Non-pigmented ciliary epithelial cell (primary cell): ENCODE measurements around the gene CERT1.
"Not testable (repeated sequence)": the region's sequence is repeated elsewhere in the genome, so short reads cannot be mapped to it uniquely, and the experiment has no call there.

ENCODE experiments used
- DNase-seq: peaks from one replicate; pipeline ENCODE4 v3.0.0-alpha.2; 2010; ENCODE audit warnings: low read depth

The CERT1 gene

GRCh38 chr5:75511435-75512382, at the start of gene CERT1, which contains the start of gene POLK:
CERT1 (minus strand) TSS chr5:75511629; CDS start chr5:75511207, 422 bp downstream.
POLK (plus strand) TSS chr5:75511891.
- peak; percentile 96 for DNase-seq

DNA sequence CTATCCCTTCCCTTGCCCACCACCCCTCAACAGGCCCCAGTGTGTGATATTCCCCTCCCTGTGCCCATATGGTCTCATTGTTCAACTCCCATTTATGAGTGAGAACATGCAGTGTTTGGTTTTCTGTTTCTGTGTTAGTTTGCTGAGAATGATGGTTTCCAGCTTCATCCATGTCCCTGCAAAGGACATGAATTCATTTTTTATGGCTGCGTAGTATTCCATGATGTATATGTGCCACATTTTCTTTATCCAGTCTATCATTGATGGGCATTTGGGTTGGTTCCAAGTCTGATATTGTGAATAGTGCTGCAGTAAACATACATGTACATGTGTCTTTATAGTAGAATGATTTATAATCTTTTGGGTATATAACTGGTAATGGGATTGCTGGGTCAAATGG, 49.2 kb upstream of the CERT1 start:
- not testable (repeated sequence) for DNase-seq

GRCh38 chr5:75558981-75559632, 47.7 kb upstream of the CERT1 start:
- no peak for DNase-seq

DNA sequence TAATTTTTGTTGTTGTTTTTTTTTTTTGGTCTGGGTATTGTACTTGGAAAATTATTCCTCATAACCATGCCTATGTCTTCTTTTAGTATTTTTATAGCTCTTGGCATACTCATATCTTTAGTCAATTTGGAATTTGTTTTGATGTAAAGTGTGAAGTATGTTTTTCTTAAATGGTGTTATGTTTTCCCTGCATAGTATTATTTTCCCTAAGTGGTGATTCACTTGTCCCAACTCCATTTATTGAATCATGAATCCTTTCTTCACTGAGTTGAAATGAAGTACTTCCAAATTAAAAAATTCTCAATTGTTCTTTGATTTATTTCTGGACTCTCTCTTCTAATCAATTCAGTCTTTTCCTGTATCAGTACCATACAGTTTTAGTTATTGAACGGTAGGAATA, 46.8 kb upstream of the CERT1 start:
- no peak for DNase-seq

DNA sequence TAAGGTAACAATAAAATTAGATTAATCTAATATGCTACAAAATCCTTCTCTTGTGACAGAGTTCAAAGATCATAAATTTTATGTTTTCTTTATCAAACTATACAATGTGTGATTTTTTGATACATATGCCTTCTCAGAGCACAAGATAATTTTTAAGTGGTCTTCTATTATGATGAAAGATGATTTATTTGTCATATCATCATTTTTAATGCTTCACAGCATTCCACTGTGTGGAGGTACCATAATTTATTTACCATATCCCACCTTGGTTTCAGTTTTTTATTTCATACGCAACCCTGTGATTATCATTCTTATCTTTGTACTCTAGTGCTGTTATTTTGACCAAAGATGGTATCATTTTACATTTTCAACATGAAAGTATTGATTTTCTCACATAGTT, 41.9 kb upstream of the CERT1 start:
- no peak for DNase-seq

GRCh38 chr5:75552764-75553163, 41.3 kb upstream of the CERT1 start:
- DNase-seq: no peak

GRCh38 chr5:75551471-75551870, 40.0 kb upstream of the CERT1 start:
- no peak for DNase-seq

DNA sequence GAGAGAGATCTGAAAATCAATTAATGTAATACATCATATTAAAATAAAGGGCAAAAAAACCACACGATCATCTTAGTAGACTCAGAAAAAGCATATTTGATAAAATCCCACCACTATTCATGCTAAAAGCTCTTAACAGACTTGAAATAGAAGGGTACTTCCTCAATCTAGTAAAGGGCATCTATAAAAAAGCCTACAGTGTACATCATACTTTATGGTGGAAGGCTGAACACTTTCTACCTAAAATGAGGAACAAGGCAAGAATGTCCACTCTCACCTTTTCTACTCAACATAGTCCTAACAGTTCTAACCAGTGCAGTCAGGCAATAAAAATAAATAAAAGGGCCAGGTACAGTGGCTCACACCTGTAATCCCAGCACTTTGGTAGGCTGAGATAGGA, 39.2 kb upstream of the CERT1 start:
- no peak for DNase-seq

DNA sequence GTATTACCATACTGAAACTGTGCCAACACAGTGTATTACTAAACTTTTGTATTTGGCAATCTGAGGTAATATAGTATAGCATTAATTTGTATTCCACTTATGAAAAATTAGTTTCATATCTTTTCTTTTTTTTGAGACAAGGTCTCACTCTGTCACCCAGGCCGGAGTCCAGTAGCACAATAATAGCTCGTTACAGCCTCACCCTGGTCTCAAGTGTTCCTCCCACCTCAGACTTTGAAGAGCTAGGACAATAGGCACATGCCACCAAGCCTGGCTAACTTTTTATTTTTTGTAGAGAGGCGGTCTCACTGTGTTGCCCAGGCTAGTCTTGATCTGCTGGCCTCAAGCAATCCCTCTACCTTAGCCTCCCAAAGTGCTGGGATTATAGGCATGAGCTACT, 36.4 kb upstream of the CERT1 start:
- no peak for DNase-seq

GRCh38 chr5:75546830-75547229, 35.4 kb upstream of the CERT1 start:
- no peak for DNase-seq

- DNase-seq: no peak
These were observed 33.7 kb upstream of the CERT1 start for GRCh38 chr5:75545131-75545530.

- DNase-seq: no peak
These were observed 26.8 kb upstream of the CERT1 start for GRCh38 chr5:75538211-75538610.

DNA sequence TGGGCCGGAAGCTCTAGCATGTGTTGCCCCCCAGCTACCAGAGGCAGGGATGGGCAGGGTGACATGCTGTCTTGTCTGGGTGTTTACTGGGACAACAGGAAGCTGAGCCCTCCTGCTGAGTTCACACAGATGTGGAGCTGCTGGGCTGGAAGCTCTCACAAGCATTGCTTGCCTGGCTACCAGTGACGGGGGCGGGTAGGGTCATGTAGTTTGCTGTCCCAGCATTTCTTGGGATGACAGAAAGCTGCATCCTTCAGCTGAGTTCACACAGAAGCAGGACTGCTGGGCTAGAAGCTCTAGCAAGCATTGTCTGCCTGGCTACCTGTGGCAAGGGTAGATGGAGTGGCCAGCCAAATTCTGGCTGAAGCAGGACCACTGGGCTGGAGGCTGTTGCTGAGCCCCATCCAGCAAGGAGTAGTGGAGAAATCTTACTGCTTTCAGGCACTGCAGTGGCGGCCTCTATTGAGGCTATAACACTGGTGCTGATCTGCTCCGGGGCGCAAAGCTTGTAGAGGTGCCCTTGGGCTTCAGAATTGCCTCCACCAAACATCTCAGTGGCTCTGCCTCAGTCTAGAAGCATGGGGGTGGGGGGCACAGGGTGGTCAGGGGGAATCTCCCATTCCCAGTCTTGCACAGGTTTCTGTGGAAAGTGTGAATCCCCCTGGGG, 25.4 kb upstream of the CERT1 start:
- no peak for DNase-seq

- DNase-seq: no peak
These were observed 24.7 kb upstream of the CERT1 start for GRCh38 chr5:75536147-75536546.

- DNase-seq: no peak
These were observed 23.3 kb upstream of the CERT1 start for GRCh38 chr5:75534734-75535133.

DNA sequence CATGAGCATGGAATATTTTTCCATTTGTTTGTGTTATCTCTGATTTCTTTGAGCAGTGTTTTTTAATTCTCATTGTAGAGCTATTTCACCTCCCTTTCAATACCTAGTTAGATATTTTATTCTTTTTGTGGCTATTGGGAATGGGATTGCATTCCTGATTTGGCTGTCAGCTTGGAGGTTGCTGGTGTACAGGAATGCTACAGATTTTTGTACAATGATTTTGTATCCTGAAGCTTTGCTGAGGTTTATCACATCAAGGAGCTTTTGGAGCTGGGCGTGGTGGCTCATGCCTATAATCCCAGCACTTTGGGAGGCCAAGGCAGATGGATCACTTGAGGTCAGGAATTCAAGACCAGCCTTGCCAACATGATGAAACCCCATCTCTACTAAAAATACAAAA, 22.3 kb upstream of the CERT1 start:
- DNase-seq: peak; percentile 37

DNA sequence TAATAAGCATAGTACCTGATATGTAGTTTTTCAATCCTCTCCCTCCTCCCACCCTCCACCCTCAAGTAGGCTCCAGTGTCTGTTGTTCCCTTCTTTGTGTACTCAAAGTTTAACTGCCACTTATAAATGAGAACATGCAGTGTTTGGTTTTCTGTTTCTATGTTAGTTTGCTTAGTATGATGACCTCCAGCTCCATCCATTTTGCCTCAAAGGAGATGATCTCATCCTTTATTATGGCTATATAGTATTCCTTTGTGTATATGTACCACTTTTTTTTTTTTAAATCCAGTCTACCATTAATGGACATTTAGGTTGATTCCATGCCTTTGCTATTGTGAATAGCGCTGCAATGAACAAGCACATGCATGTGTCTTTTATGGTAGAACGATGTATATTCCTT, 20.8 kb upstream of the CERT1 start:
- no peak for DNase-seq

GRCh38 chr5:75529185-75529584, 17.8 kb upstream of the CERT1 start:
- DNase-seq: no peak

DNA sequence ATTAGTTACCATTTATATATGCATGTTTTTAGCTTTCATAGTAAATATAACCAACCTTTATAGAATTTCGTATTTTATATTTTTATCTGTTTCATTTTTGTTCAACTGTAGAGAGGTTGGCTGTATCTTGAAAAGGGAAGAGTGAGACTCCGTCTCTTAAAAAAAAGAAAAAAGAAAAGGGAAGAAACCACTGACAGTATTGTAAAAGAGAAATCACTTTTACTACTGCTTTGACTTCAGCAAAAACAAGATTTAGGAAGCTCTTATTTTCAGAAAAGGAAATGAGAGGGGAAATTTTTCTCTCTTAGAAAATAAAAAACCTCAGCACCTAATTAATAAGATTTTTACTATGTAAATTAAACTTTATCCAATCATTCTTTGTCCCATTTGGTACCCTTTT, 14.6 kb upstream of the CERT1 start:
- DNase-seq: no peak

DNA sequence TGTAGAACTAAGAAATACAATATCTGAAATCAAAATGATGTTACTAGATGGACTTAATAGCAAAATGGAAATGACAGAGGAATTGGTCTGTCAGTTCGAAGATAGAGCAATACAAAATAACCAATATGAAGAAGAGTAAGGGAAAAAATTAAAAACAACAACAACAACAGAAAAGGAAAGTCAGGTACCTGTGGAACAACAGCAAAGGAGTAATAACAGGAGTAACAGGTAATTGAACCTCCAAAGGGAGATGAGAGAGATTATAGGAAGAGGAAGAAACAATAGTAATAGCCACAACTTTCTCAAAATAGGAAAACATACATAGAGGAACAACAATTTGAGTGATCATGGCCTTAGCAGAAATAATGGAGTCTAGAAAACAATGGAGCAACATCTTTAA, 13.9 kb upstream of the CERT1 start:
- no peak for DNase-seq

DNA sequence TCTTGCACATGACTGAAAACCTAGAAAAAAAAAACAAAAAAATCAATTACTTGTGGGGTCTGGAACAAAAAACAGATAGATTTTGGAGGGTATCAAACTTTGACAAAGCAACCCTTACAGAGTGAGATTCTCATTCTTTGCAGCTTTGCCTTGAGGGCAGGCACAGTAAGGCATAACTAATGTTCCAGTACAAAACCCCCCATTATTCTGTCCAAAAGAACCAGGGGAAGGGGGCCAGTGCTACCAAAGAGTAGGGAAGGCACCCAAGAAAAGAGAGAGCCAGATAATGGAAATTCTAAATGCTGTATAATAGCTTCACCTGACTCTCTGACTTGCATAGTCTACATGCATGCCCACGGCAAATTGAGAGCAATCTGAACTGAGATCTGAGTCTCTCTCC, 13.2 kb upstream of the CERT1 start:
- no peak for DNase-seq

- DNase-seq: no peak
These were observed 12.6 kb upstream of the CERT1 start for GRCh38 chr5:75524071-75524470.

GRCh38 chr5:75523275-75523674, 11.8 kb upstream of the CERT1 start:
- DNase-seq: no peak
